Karpas-422 (cell line): ENCODE data around the gene MALRD1. TPM values are rescaled to one million over a fixed set of nuclear protein-coding genes. Genes with fewer than 3 reads are reported as not detected.

Experiments
- DNase-seq: peaks from one replicate; pipeline ENCODE4 v3.0.0-alpha.2; 2015
- H2AFZ ChIP-seq: fragments of 200-600 bp; sonication (generic); 2 replicates; pipeline ENCODE4 v1.6.1; 2014; ENCODE audit warnings: antibody characterized with exemption, low read length, mixed read lengths
- H3K27ac ChIP-seq: fragments of 200-600 bp; sonication (generic); 2 replicates; pipeline ENCODE4 v1.5.1; 2014; ENCODE audit warnings: mild to moderate bottlenecking, low read length, moderate library complexity
- H3K27me3 ChIP-seq: fragments of 200-600 bp; sonication (generic); 2 replicates; pipeline ENCODE4 v1.6.1; 2014; ENCODE audit warnings: low read length, mixed read lengths
- H3K36me3 ChIP-seq: fragments of 200-600 bp; sonication (generic); 2 replicates; pipeline ENCODE4 v1.6.1; 2014; ENCODE audit warnings: low read length, mixed read lengths; ENCODE audit not compliant: insufficient read depth
- H3K4me1 ChIP-seq: fragments of 200-600 bp; sonication (generic); 2 replicates; pipeline ENCODE4 v1.6.1; 2014; ENCODE audit warnings: mild to moderate bottlenecking, low read length, mixed read lengths
- H3K4me2 ChIP-seq: fragments of 200-600 bp; sonication (generic); 2 replicates; pipeline ENCODE4 v1.6.1; 2014; ENCODE audit warnings: low read length, low read depth, mild to moderate bottlenecking; ENCODE audit not compliant: poor library complexity, severe bottlenecking
- H3K4me3 ChIP-seq: fragments of 200-600 bp; sonication (generic); 2 replicates; pipeline ENCODE4 v1.5.1; 2014; ENCODE audit warnings: mild to moderate bottlenecking, antibody characterized with exemption, low read length, mixed read lengths
- H3K79me2 ChIP-seq: fragments of 200-600 bp; sonication (generic); 2 replicates; pipeline ENCODE4 v1.6.1; 2014; ENCODE audit warnings: mild to moderate bottlenecking, low read length, mixed read lengths
- H3K9ac ChIP-seq: fragments of 200-600 bp; sonication (generic); 2 replicates; pipeline ENCODE4 v1.6.0; 2014; ENCODE audit warnings: low read length
- H3K9me2 ChIP-seq: fragments of 200-600 bp; sonication (generic), shearing (Covaris generic); replicated peaks from 2 replicates; pipeline ENCODE4 v1.6.0; 2014; ENCODE audit warnings: mild to moderate bottlenecking, low read length, moderate library complexity; ENCODE audit not compliant: insufficient read depth
- H3K9me3 ChIP-seq: fragments of 300-700, 200-600 bp; sonication (generic); 2 replicates; pipeline ENCODE4 v1.6.1; 2014; ENCODE audit warnings: low read length, mixed read lengths
- H4K20me1 ChIP-seq: fragments of 200-600 bp; sonication (generic); 2 replicates; pipeline ENCODE4 v1.6.1; 2014; ENCODE audit warnings: mild to moderate bottlenecking, antibody characterized with exemption, low read length, low read depth; ENCODE audit not compliant: insufficient read depth
- total RNA-seq: library from RNA; depleted of rRNA; stranded (reverse); fragments of >200 nt; shearing (Covaris generic); gene quantifications from 2 replicates; pipeline ENCODE4 v1.2.3, GENCODE V29; 2014; ENCODE audit warnings: low replicate concordance

The MALRD1 gene
- total RNA-seq, 1 experiment from 2014 or later, result not detected

GRCh38 chr10:19195698-19196097, 147.1 kb downstream of the MALRD1 start:
- Histone ChIP-seq H3K4me3 (no peak overlapping the region), H3K36me3 (no peaks in the 10 kb centered on the region), H3K27me3 (no peaks in the 10 kb centered on the region), H3K4me2 (no peak overlapping the region), H2AFZ (no peak overlapping the region), H3K9me2 (no peaks in the 10 kb centered on the region), H3K27ac (no peak overlapping the region), H3K79me2 (no peaks in the 10 kb centered on the region), H3K4me1 (no peaks in the 10 kb centered on the region), H3K9ac (no peak overlapping the region), H4K20me1 (no peaks in the 10 kb centered on the region), H3K9me3 (peaks cover 11% of the 10 kb centered on the region; the same call in 1 of the 2 replicates)
- DNase-seq, result no peak

- Histone ChIP-seq H3K27me3 (no peaks in the 10 kb centered on the region), H3K79me2 (no peaks in the 10 kb centered on the region), H3K9me2 (no peaks in the 10 kb centered on the region)
Observed at GRCh38 chr10:19200211-19200610, 151.6 kb downstream of the MALRD1 start.

GRCh38 chr10:19204246-19204917, 155.8 kb downstream of the MALRD1 start:
- Histone ChIP-seq H3K4me2 (no peak overlapping the region), H3K4me1 (no peaks in the 10 kb centered on the region), H3K9ac (no peak overlapping the region), H4K20me1 (no peaks in the 10 kb centered on the region), H3K9me2 (no peaks in the 10 kb centered on the region), H3K36me3 (no peaks in the 10 kb centered on the region), H3K4me3 (no peak overlapping the region), H3K27ac (no peak overlapping the region), H3K27me3 (no peaks in the 10 kb centered on the region), H3K9me3 (0 out of 2 replicates have a peak, but pooled peaks cover 6% of the 10 kb centered on the region), H3K79me2 (no peaks in the 10 kb centered on the region), H2AFZ (no peak overlapping the region)
- DNase-seq, result no peak

More at GRCh38 chr10:19200211-19200610, 151.6 kb downstream of the MALRD1 start:
- H3K9me3 ChIP-seq, result peaks cover 9% of the 10 kb centered on the region; the same call in 1 of the 2 replicates
- H3K36me3 ChIP-seq, result no peaks in the 10 kb centered on the region
- H3K27ac ChIP-seq, result no peak overlapping the region
- no peak overlapping the region for H2AFZ ChIP-seq
- H3K9ac ChIP-seq, result no peak overlapping the region
- H3K4me3 ChIP-seq, result no peak overlapping the region
- H4K20me1 ChIP-seq, result no peaks in the 10 kb centered on the region
- H3K4me1 ChIP-seq, result no peaks in the 10 kb centered on the region
- DNase-seq, result no peak
- H3K4me2 ChIP-seq, result no peak overlapping the region

DNA sequence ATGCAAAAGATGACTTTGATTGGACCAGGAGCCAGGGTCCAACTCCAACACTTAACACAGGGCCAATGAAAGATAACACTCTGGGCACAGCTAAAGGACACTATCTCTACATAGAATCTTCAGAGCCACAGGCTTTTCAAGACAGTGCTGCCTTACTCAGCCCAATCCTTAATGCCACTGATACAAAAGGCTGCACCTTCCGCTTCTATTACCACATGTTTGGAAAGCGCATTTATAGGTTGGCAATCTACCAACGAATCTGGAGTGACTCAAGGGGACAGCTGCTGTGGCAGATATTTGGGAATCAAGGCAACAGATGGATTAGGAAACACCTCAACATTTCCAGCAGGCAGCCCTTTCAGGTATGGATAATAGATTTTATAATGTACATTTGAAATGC, 160.7 kb downstream of the MALRD1 start:
- no peaks in the 10 kb centered on the region for H3K4me1 ChIP-seq
- no peaks in the 10 kb centered on the region for H3K36me3 ChIP-seq
- H3K79me2 ChIP-seq, result no peaks in the 10 kb centered on the region
- H3K4me3 ChIP-seq, result no peak overlapping the region
- H3K27me3 ChIP-seq, result no peaks in the 10 kb centered on the region
- DNase-seq, result no peak
- H2AFZ ChIP-seq, result no peak overlapping the region
- no peak overlapping the region for H3K9ac ChIP-seq
- no peaks in the 10 kb centered on the region for H3K9me2 ChIP-seq
- H4K20me1 ChIP-seq, result no peaks in the 10 kb centered on the region
- no peak overlapping the region for H3K27ac ChIP-seq
- no peak overlapping the region for H3K4me2 ChIP-seq
- H3K9me3 ChIP-seq, result peaks cover 6% of the 10 kb centered on the region; the same call in 1 of the 2 replicates

DNA sequence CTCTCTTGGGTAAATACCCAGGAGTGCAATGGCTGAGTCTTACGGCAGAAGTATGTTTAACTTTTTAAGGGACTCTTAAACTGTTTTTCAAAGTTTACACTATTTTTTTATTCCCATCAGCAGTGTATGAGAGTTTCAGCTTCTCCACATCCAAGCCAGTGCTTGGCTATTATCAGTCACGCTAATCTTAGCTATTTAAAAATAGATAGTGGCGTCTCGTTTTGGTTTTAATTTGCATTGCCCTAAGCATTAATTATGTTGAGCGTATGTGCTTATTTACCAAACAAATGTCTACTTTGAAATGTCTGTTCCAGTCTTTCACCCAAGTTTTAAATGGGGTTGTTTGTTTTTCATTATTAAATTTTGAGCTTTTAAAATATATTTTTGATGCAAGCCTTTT, 164.0 kb downstream of the MALRD1 start:
- Histone ChIP-seq H3K9me2 (no peaks in the 10 kb centered on the region), H3K4me2 (no peak overlapping the region), H3K4me3 (no peak overlapping the region), H3K27ac (no peak overlapping the region), H3K4me1 (no peaks in the 10 kb centered on the region), H4K20me1 (no peaks in the 10 kb centered on the region), H3K27me3 (no peaks in the 10 kb centered on the region), H3K9me3 (peaks cover 3% of the 10 kb centered on the region; the same call in 1 of the 2 replicates), H2AFZ (no peak overlapping the region), H3K36me3 (no peaks in the 10 kb centered on the region), H3K9ac (no peak overlapping the region), H3K79me2 (no peaks in the 10 kb centered on the region)
- DNase-seq, result no peak

- no peak overlapping the region for H3K4me2 ChIP-seq
- peaks cover 3% of the 10 kb centered on the region for H3K9me3 ChIP-seq
- H3K36me3 ChIP-seq, result no peaks in the 10 kb centered on the region
- DNase-seq, result no peak
- H2AFZ ChIP-seq, result no peak overlapping the region
- no peak overlapping the region for H3K4me3 ChIP-seq
- H3K27me3 ChIP-seq, result no peaks in the 10 kb centered on the region
- H3K27ac ChIP-seq, result no peak overlapping the region
- no peak overlapping the region for H3K9ac ChIP-seq
- no peaks in the 10 kb centered on the region for H3K9me2 ChIP-seq
- no peaks in the 10 kb centered on the region for H3K79me2 ChIP-seq
- H3K4me1 ChIP-seq, result no peaks in the 10 kb centered on the region
- H4K20me1 ChIP-seq, result no peaks in the 10 kb centered on the region
Observed at GRCh38 chr10:19221216-19221615, 172.6 kb downstream of the MALRD1 start.

- no peak overlapping the region for H3K27ac ChIP-seq
- H3K4me2 ChIP-seq, result no peak overlapping the region
- peaks cover 17% of the 10 kb centered on the region for H3K9me3 ChIP-seq
- no peaks in the 10 kb centered on the region for H3K9me2 ChIP-seq
- no peaks in the 10 kb centered on the region for H4K20me1 ChIP-seq
- H3K36me3 ChIP-seq, result no peaks in the 10 kb centered on the region
- H3K9ac ChIP-seq, result no peak overlapping the region
- H3K27me3 ChIP-seq, result no peaks in the 10 kb centered on the region
- no peak for DNase-seq
- no peaks in the 10 kb centered on the region for H3K79me2 ChIP-seq
- H2AFZ ChIP-seq, result no peak overlapping the region
- H3K4me1 ChIP-seq, result no peaks in the 10 kb centered on the region
- H3K4me3 ChIP-seq, result no peak overlapping the region
Observed at GRCh38 chr10:19226025-19226424, 177.4 kb downstream of the MALRD1 start.

DNA sequence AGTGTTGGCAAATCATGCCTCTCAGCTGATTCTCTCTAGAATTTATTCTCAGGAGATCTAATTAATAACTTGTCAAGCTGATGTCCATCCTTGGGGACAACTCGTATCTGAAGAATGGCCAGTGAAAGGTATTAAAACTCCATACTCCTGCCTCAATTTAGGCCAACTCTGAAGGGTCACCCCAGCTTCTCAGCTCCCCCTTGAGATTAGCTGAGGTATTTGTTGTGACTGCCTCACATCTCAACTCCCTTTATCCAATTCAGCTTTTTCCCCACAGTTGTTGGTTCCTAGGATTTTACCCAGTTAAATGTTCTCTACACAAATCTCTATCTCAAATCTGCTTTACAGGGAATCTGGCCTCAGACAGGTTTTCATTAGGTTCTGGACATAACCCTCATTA, 182.4 kb downstream of the MALRD1 start:
- Histone ChIP-seq H3K27ac (no peak overlapping the region), H3K4me2 (no peak overlapping the region), H3K9ac (no peak overlapping the region), H4K20me1 (no peaks in the 10 kb centered on the region), H3K9me3 (peaks cover 23% of the 10 kb centered on the region), H3K79me2 (no peaks in the 10 kb centered on the region), H3K4me3 (no peak overlapping the region), H3K4me1 (no peaks in the 10 kb centered on the region), H3K9me2 (no peaks in the 10 kb centered on the region), H3K36me3 (no peaks in the 10 kb centered on the region), H3K27me3 (no peaks in the 10 kb centered on the region), H2AFZ (no peak overlapping the region)
- DNase-seq, result no peak
